ENCODE results near the gene CHD2.

DNA sequence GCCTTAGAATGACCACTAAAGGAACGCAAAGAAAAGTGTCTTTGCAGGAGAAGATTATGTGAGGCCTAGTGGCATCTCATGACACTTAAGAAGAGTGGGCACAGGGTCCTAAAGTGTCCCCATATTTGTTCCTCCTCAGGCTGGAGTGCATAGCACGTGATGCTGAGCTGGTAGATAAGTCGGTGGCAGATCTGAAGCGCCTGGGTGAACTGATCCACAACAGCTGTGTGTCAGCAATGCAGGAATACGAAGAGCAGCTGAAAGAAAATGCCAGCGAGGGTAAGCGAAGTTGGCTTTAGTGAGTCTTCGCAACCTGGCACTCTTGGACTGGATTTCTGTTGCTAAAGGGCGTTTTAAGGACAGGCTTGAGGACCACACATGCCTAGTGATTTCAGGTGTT is 92.6 kb downstream of the CHD2 start:
- no peak for TF ChIP-seq POLR2A (IDR thresholded peaks at IDR 0.05; ENCODE audit: low read depth, low read length)
- no peak for TF ChIP-seq POLR2AphosphoS5 (IDR thresholded peaks at IDR 0.05; ENCODE audit: low read depth, low read length)
- no peak for TF ChIP-seq TAF1 (IDR thresholded peaks at IDR 0.05; ENCODE audit: low read depth, low read length)
- no peak for TF ChIP-seq POU2F2 (IDR thresholded peaks at IDR 0.05; ENCODE audit: low read depth, low read length)
- TF ChIP-seq SPI1 (IDR thresholded peaks at IDR 0.05; ENCODE audit: low read depth, low read length), result no peak
- no peak for TF ChIP-seq PAX5 (IDR thresholded peaks at IDR 0.05; ENCODE audit: insufficient read depth, low read length, severe bottlenecking)
